Testis (tissue), 2 donors: ENCODE measurements around the gene FRYL.

Experiments
- CTCF ChIP-seq, 3 experiments: fragments of 450-650 bp in 2 of 3; fragments of 200-600 bp in 1 of 3; sonication (generic) in 1 of 3; IDR thresholded peaks; one replicate each; pipeline ENCODE4 v1.5.1; 2016 to 2019; ENCODE audit warnings: antibody characterized with exemption in 3 of 3, mild to moderate bottlenecking in 2 of 3, moderate library complexity in 1 of 3
- POLR2A ChIP-seq: fragments of 450-650 bp; IDR thresholded peaks from one replicate; pipeline ENCODE4 v1.6.1; 2017; ENCODE audit warnings: antibody characterized with exemption, mild to moderate bottlenecking, moderate library complexity

GRCh38 chr4:48665555-48666186 lies 114.4 kb downstream of the FRYL start:
- no peak for TF ChIP-seq POLR2A
- no peak for TF ChIP-seq CTCF (IDR thresholded peaks at IDR 0.05)
